Heart left ventricle (tissue), 16 donors: ENCODE results near the gene PIF1. TPM values are rescaled to one million over a fixed set of nuclear protein-coding genes. Genes with fewer than 3 reads are reported as not detected.
"Not testable (repeated sequence)": the region's sequence is repeated elsewhere in the genome, so short reads cannot be mapped to it uniquely, and the experiment has no call there.

Experiments
- ATAC-seq, 4 donors: fragments of 200-7000 bp; cut with Tn5 transposase; one replicate each; pipeline ENCODE4 v1.9.1; 2020 to 2022; ENCODE audit warnings: moderate library complexity in 4 of 4, mild to moderate bottlenecking in 3 of 4, moderate number of reproducible peaks in 1 of 4
- DNase-seq, 5 donors: peaks; one replicate each; pipeline ENCODE4 v3.0.0-alpha.2; 2020
- H3K27ac ChIP-seq, 12 donors: fragments of 200-600 bp; sonication (generic) in 4 of 12; one replicate each; pipeline versions ENCODE4 v1.5.0 to v1.8.0; 2016 to 2022; ENCODE audit warnings: mild to moderate bottlenecking in 2 of 12
- H3K27me3 ChIP-seq, 9 donors: fragments of 200-600 bp; sonication (generic) in 2 of 9; one replicate each; pipeline versions ENCODE4 v1.5.1 to v1.8.0; 2016 to 2022; ENCODE audit warnings: mild to moderate bottlenecking in 3 of 9
- H3K36me3 ChIP-seq, 9 donors: fragments of 200-600 bp; sonication (generic) in 2 of 9; one replicate each; pipeline versions ENCODE4 v1.5.0 to v1.8.0; 2018 to 2022; ENCODE audit warnings: mild to moderate bottlenecking in 2 of 9
- H3K4me1 ChIP-seq, 12 donors: fragments of 200-600 bp; sonication (generic) in 4 of 12; one replicate each; pipeline versions ENCODE4 v1.5.0 to v1.8.0; 2016 to 2022; ENCODE audit warnings: mild to moderate bottlenecking in 3 of 12
- H3K4me3 ChIP-seq, 12 donors: fragments of 200-600 bp; sonication (generic) in 4 of 12; one replicate each; pipeline versions ENCODE4 v1.5.0 to v1.8.0; 2017 to 2022; ENCODE audit warnings: mild to moderate bottlenecking in 9 of 12, moderate library complexity in 4 of 12
- H3K9me3 ChIP-seq, 12 donors: fragments of 200-600 bp; sonication (generic) in 4 of 12; one replicate each; pipeline versions ENCODE4 v1.5.0 to v1.8.0; 2016 to 2022; ENCODE audit warnings: mild to moderate bottlenecking in 1 of 12
- CTCF ChIP-seq, 12 donors: fragments of 200-600 bp; sonication (generic) in 4 of 12; IDR thresholded peaks; one replicate each; pipeline versions ENCODE4 v1.5.0 to v1.8.0; 2018 to 2022; ENCODE audit warnings: antibody characterized with exemption in 12 of 12, mild to moderate bottlenecking in 5 of 12
- POLR2A ChIP-seq, 2 donors: fragments of 450-650 bp; IDR thresholded peaks; one replicate each; pipeline ENCODE4 v1.6.1; 2017; ENCODE audit warnings: antibody characterized with exemption in 2 of 2, mild to moderate bottlenecking in 2 of 2, moderate library complexity in 2 of 2
- WGBS, 4 donors: extraction: QIAGEN DNeasy Blood & Tissue Kit in 2 of 4; methylation state at CpG; one replicate each; pipeline versions ENCODE4 v1.1.5 to v1.1.7; 2013 to 2018; 5-methylcytosine and 5-hydroxymethylcytosine counted together
- intact Hi-C, 10 donors: fragments of 100-400 bp; cut with DNase I; formaldehyde crosslinking; loops; one replicate each; pipeline versions ENCODE4 v1.11.1 to v1.14.2; 2022
- polyA plus RNA-seq, 2 donors: library from polyadenylated mRNA; stranded (reverse); fragments of 200-250 nt; gene quantifications; one replicate each; pipeline ENCODE4 v1.2.3, GENCODE V29; 2013
- total RNA-seq, 9 donors: library from RNA; depleted of rRNA in 2 of 9; stranded (reverse); fragments of >200 nt in 2 of 9; fragmentation: NEBNext Ultra II Directional in 3 of 9; extraction: Animal tissue kit (Norgen Biotek cat#: 25700) in 3 of 9; gene quantifications; one replicate each; pipeline versions ENCODE4 v1.1.0 to v1.2.4, GENCODE V29; 2016 to 2023
- donor health status: ischemic (EF 13 %, LVEDD 7.1; RV severe dilation, severe dysfunction).
- donor health status: healthy with polysubstance abuse.
- donor health status: DM: no; HTN: yes; CAD: no.
- donor health status: DM: no; HTN: no; CAD: no.
- donor health status: ischemic (EF 25% LVEDD 6.9; RV normal size, moderate dysfunction).
- donor health status: ischemic (EF 25% LVEDD 5.7; RV mildly dilated, moderate dysfunction).
- donor health status: healthy.
- donor health status: DM: yes; HTN: yes; CAD: no.
- donor health status: ischemic (EF 35%, LVEDD 5.7; RV mildly dilated, moderate dysfunction).
- donor health status: nonischemic (EF 11% LVEDD 7.7; RV severe dilation, severe dysfunction).
- donor health status: DM: yes; HTN: yes; CAD: no.
- donor health status: PGD.
- donor health status: ischemic (EF 29% LVEDD 5.4; RV normal size, mild dysfunction).
- donor health status: nonischemic (EF 23%, LVEDD 6.1; RV moderate dilation, normal function).

Gene PIF1
- total and polyA plus RNA-seq, 11 donors, result 0.23 to 4.6 (median 0.52) TPM; not detected in 2

- DNase-seq, result no peak
These were observed 20.8 kb downstream of the PIF1 start for GRCh38 chr15:64804619-64805018.

GRCh38 chr15:64803526-64803925 is 21.9 kb downstream of the PIF1 start:
- no peak for TF ChIP-seq POLR2A (IDR thresholded peaks at IDR 0.05)
- no peak for TF ChIP-seq CTCF (IDR thresholded peaks at IDR 0.05)
- Histone ChIP-seq H3K4me3 (no peak overlapping the region), H3K36me3 (no peaks in the 10 kb centered on the region), H3K27ac (peak overlapping the region in 8 of 12 donors; percentile 16 to 90 (median 76)), H3K9me3 (no peaks in the 10 kb centered on the region), H3K4me1 (peaks cover 0 to 39% (median 12%) of the 10 kb centered on the region in 12 donors), H3K27me3 (no peaks in the 10 kb centered on the region)
- no peak for DNase-seq
- no peak for ATAC-seq
- intact Hi-C loops, result loop anchor here in 2 of 10 donors (2.0 kb wide), 2 partner anchors 29 to 63 kb away; partner anchors contain the start of gene RBPMS2 (in 1 of the 2)
- WGBS, 4 donors, result 95 to 98% (median 96%) methylated on average over 1 of the region's 1 CpG

More at GRCh38 chr15:64804619-64805018, 20.8 kb downstream of the PIF1 start:
- H3K4me3 ChIP-seq, result no peak overlapping the region
- no peaks in the 10 kb centered on the region for H3K9me3 ChIP-seq
- no peak for ATAC-seq
- intact Hi-C loops, result loop anchor here in 2 of 10 donors (5.0 kb wide), 2 partner anchors 32 to 57 kb away; no protein-coding TSS in a partner anchor
- TF ChIP-seq CTCF (IDR thresholded peaks at IDR 0.05) (no peak), POLR2A (IDR thresholded peaks at IDR 0.05) (no peak)
- H3K4me1 ChIP-seq, result peaks cover 0 to 39% (median 12%) of the 10 kb centered on the region in 12 donors
- H3K36me3 ChIP-seq, result no peaks in the 10 kb centered on the region
- H3K27me3 ChIP-seq, result no peaks in the 10 kb centered on the region
- H3K27ac ChIP-seq, result peak overlapping the region in 10 of 12 donors; percentile 16 to 90 (median 69)
- WGBS, 4 donors, result 38 to 62% (median 50%) methylated on average over 2 of the region's 2 CpGs

- H3K9me3 ChIP-seq, result no peaks in the 10 kb centered on the region
- ATAC-seq (no peak), DNase-seq (no peak)
- H3K4me3 ChIP-seq, result no peak overlapping the region
- WGBS, 4 donors, result 96 to 100% (median 98%) methylated on average over 2 of the region's 2 CpGs
- no peaks in the 10 kb centered on the region for H3K36me3 ChIP-seq
- intact Hi-C loops, result no loop called here
- peak overlapping the region in 8 of 12 donors; percentile 7 to 93 (median 81) for H3K27ac ChIP-seq
- peaks cover 0 to 31% (median 9%) of the 10 kb centered on the region in 12 donors for H3K4me1 ChIP-seq
- no peak for TF ChIP-seq CTCF (IDR thresholded peaks at IDR 0.05)
- no peak for TF ChIP-seq POLR2A (IDR thresholded peaks at IDR 0.05)
- H3K27me3 ChIP-seq, result no peaks in the 10 kb centered on the region
These were observed 25.0 kb downstream of the PIF1 start for GRCh38 chr15:64800476-64800875.

- intact Hi-C loops, H3K27me3 ChIP-seq, H3K9me3 ChIP-seq, DNase-seq, H3K27ac ChIP-seq, H3K4me3 ChIP-seq, H3K36me3 ChIP-seq, ATAC-seq: not testable (repeated sequence)
- H3K4me1 ChIP-seq, result peaks cover 0 to 25% (median 9%) of the 10 kb centered on the region in 12 donors
- 90 to 91% methylated on average over 17 to 28 of the region's 29 CpGs; no CpG with 5 or more reads in 2 of the 4 donors for WGBS, 4 donors
These were observed 26.5 kb downstream of the PIF1 start for GRCh38 chr15:64798905-64799304.

- DNase-seq, H3K9me3 ChIP-seq, H3K27ac ChIP-seq, ATAC-seq, H3K4me3 ChIP-seq, intact Hi-C loops, H3K36me3 ChIP-seq, H3K4me1 ChIP-seq, H3K27me3 ChIP-seq: not testable (repeated sequence)
- 92 to 94% (median 93%) methylated on average over 9 of the region's 9 CpGs for WGBS, 4 donors
These were observed 29.5 kb downstream of the PIF1 start for GRCh38 chr15:64795921-64796320.

GRCh38 chr15:64795299-64795698 is 30.1 kb downstream of the PIF1 start:
- H3K27ac ChIP-seq, DNase-seq, H3K36me3 ChIP-seq, intact Hi-C loops, H3K27me3 ChIP-seq, ATAC-seq, H3K9me3 ChIP-seq, H3K4me3 ChIP-seq, H3K4me1 ChIP-seq: not testable (repeated sequence)
- WGBS, 4 donors, result 92 to 98% (median 95%) methylated on average over 7 of the region's 7 CpGs
